Omental fat pad (tissue), 4 donors: ENCODE results near the gene SLC66A1. TPM values are rescaled to one million over a fixed set of nuclear protein-coding genes. Genes with fewer than 3 reads are reported as not detected.

Experiments
- ATAC-seq: fragments of 150-250 bp; one replicate; pipeline ENCODE4 v1.9.1; 2016; ENCODE audit warnings: mild to moderate bottlenecking, moderate library complexity; ENCODE audit not compliant: low FRiP score
- DNase-seq: peaks from one replicate; pipeline ENCODE4 v3.0.0-alpha.2; 2019; ENCODE audit warnings: low spot score
- CTCF ChIP-seq, 3 donors: fragments of 450-650 bp; IDR thresholded peaks; one replicate each; pipeline ENCODE4 v1.5.1; 2016 to 2017; ENCODE audit warnings: antibody characterized with exemption in 3 of 3, mild to moderate bottlenecking in 3 of 3, moderate library complexity in 2 of 3
- total RNA-seq, 4 donors: library from RNA; depleted of rRNA; stranded (reverse); fragments of >200 nt; gene quantifications; one replicate each; pipeline ENCODE4 v1.1.0, GENCODE V29; 2016

Gene SLC66A1
- total RNA-seq, 4 donors from 2014 or later: 9.6 to 21.1 (median 13.6) TPM

- peak; percentile 73 for DNase-seq
- ATAC-seq: peak; percentile 57
- peak in 2 of 3 donors; percentile 37 to 41 for TF ChIP-seq CTCF (IDR thresholded peaks at IDR 0.05)
Measured at GRCh38 chr1:19341201-19342061, 29.3 kb downstream of the SLC66A1 start.

GRCh38 chr1:19342062-19342750 is 30.1 kb downstream of the SLC66A1 start:
- no peak for TF ChIP-seq CTCF (IDR thresholded peaks at IDR 0.05)

GRCh38 chr1:19342894-19343616 is 30.9 kb downstream of the SLC66A1 start:
- no peak for TF ChIP-seq CTCF (IDR thresholded peaks at IDR 0.05)
- no peak for ATAC-seq
- DNase-seq: no peak

More at GRCh38 chr1:19342062-19342750, 30.1 kb downstream of the SLC66A1 start:
- ATAC-seq (no peak), DNase-seq (no peak)

- ATAC-seq (no peak), DNase-seq (no peak)
- no peak for TF ChIP-seq CTCF (IDR thresholded peaks at IDR 0.05)
Measured at GRCh38 chr1:19343617-19344350, 31.7 kb downstream of the SLC66A1 start.

- ATAC-seq: peak; percentile 24
- no peak for DNase-seq
- peak in 1 of 3 donors; percentile 18 for TF ChIP-seq CTCF (IDR thresholded peaks at IDR 0.05)
Measured at GRCh38 chr1:19344372-19344810, 32.3 kb downstream of the SLC66A1 start.

GRCh38 chr1:19344831-19345230 is 32.7 kb downstream of the SLC66A1 start:
- DNase-seq (no peak), ATAC-seq (no peak)
- no peak for TF ChIP-seq CTCF (IDR thresholded peaks at IDR 0.05)
